ENCODE results near the gene RBFOX1. TPM values are rescaled to one million over a fixed set of nuclear protein-coding genes. Genes with fewer than 3 reads are reported as not detected.

The RBFOX1 gene
- total RNA-seq, 1 experiment from 2014 or later = not detected

- ATAC-seq = no peak
These were observed 36.6 kb downstream of the RBFOX1 start for GRCh38 chr16:7369204-7369603.

More at GRCh38 chr16:7369204-7369603, 36.6 kb downstream of the RBFOX1 start:
- CTCF ChIA-PET = no interaction called here
- no peak for TF ChIP-seq ZFX (IDR thresholded peaks at IDR 0.05)
- TF ChIP-seq JUND (IDR thresholded peaks at IDR 0.05) = no peak
- no peak for TF ChIP-seq SIN3A (IDR thresholded peaks at IDR 0.05; ENCODE audit: low read depth)
- TF ChIP-seq TCF7L2 (IDR thresholded peaks at IDR 0.05; ENCODE audit: borderline replicate concordance, extremely low read depth, insufficient read depth, insufficient read length) = no peak
- TF ChIP-seq CEBPB (IDR thresholded peaks at IDR 0.05; ENCODE audit: low read depth) = no peak
- TF ChIP-seq REST (IDR thresholded peaks at IDR 0.05; ENCODE audit: low read depth) = no peak
- TF ChIP-seq SRF (IDR thresholded peaks at IDR 0.05; ENCODE audit: low read depth) = no peak
- TF ChIP-seq POLR2AphosphoS5 (IDR thresholded peaks at IDR 0.05; ENCODE audit: low read depth, low read length) = no peak
- no peaks in the 10 kb centered on the region for H3K9me2 ChIP-seq (ENCODE audit: insufficient read depth)
- H3K27ac ChIP-seq (ENCODE audit: low read depth, low read length) = no peak overlapping the region
- POLR2A ChIA-PET = no interaction called here
- DNase-seq (ENCODE audit: low read depth, low spot score) = no peak
- no peaks in the 10 kb centered on the region for H3K36me3 ChIP-seq (ENCODE audit: control insufficient read depth in 1 of 2, insufficient read depth in 2 of 2, low read length in 2 of 2)
- H3K4me3 ChIP-seq (replicated peaks in 1 of 2; ENCODE audit: low read depth in 1 of 2, low read length in 2 of 2) = no peak overlapping the region
- no peaks in the 10 kb centered on the region for H3K79me2 ChIP-seq (ENCODE audit: insufficient read depth, low read length)
- BruUV-seq (replicated peaks) = no TSS peak
- H3K9ac ChIP-seq (ENCODE audit: low read length) = no peak overlapping the region
- H3K4me1 ChIP-seq (ENCODE audit: control insufficient read depth in 1 of 2, insufficient read depth in 2 of 2, low read length in 2 of 2) = no peaks in the 10 kb centered on the region
- peaks cover 8 to 20% of the 10 kb centered on the region in 2 experiments; a peak in 2 of 4 replicates for H3K9me3 ChIP-seq (ENCODE audit: control insufficient read depth in 1 of 2, insufficient read depth in 1 of 2, low read depth in 1 of 2, low read length in 2 of 2)
- no peaks in the 10 kb centered on the region for H3K27me3 ChIP-seq (ENCODE audit: insufficient read depth, low read length)
- no peak overlapping the region for H2AFZ ChIP-seq (ENCODE audit: low read depth, low read length, poor library complexity, severe bottlenecking)
- intact Hi-C loops (cut with micrococcal nuclease) = no loop called here
- no peaks in the 10 kb centered on the region for H4K20me1 ChIP-seq (ENCODE audit: insufficient read depth)
- H3K4me2 ChIP-seq (ENCODE audit: low read length) = no peak overlapping the region
- RAD21 ChIA-PET (ENCODE audit: low non-redundant PET in 1 of 2, low total read pairs in 2 of 2, uncharacterized antibody in 2 of 2, unreplicated experiment in 2 of 2) = no interaction called here
